Testis (tissue), 3 donors: ENCODE data around the gene HNF1B. TPM values are rescaled to one million over a fixed set of nuclear protein-coding genes. Genes with fewer than 3 reads are reported as not detected.
"Not testable (repeated sequence)": the region's sequence is repeated elsewhere in the genome, so short reads cannot be mapped to it uniquely, and the experiment has no call there.

Source experiments
- DNase-seq: peaks from one replicate; pipeline ENCODE4 v3.0.0-alpha.2; 2019
- H3K27ac ChIP-seq, 2 donors: fragments of 200-600 bp; sonication (generic); one replicate each; pipeline ENCODE4 v1.5.1; 2019
- H3K27me3 ChIP-seq: fragments of 200-600 bp; sonication (generic); one replicate; pipeline ENCODE4 v1.5.1; 2019
- H3K36me3 ChIP-seq: fragments of 200-600 bp; sonication (generic); one replicate; pipeline ENCODE4 v1.5.1; 2017; ENCODE audit warnings: low read depth; ENCODE audit errors: missing control alignments
- H3K4me1 ChIP-seq: fragments of 200-600 bp; sonication (generic); one replicate; pipeline ENCODE4 v1.5.1; 2019
- H3K4me3 ChIP-seq, 2 donors: fragments of 200-600 bp; sonication (generic); one replicate each; pipeline ENCODE4 v1.5.1; 2017 to 2019
- H3K9me3 ChIP-seq: fragments of 200-600 bp; sonication (generic); one replicate; pipeline ENCODE4 v1.5.1; 2017
- POLR2A ChIP-seq: fragments of 450-650 bp; IDR thresholded peaks from one replicate; pipeline ENCODE4 v1.6.1; 2017; ENCODE audit warnings: antibody characterized with exemption, mild to moderate bottlenecking, moderate library complexity
- WGBS, 2 donors: methylation state at CpG; one replicate each; pipeline ENCODE4 v1.1.5; 2018; 5-methylcytosine and 5-hydroxymethylcytosine counted together
- intact Hi-C: fragments of 100-400 bp; cut with DNase I; formaldehyde crosslinking; loops from one replicate; pipeline ENCODE4 v1.15.1; 2023; ENCODE audit warnings: low total_unique reads
- polyA plus RNA-seq: library from polyadenylated mRNA; stranded (reverse); fragments of 350-450 nt; fragmentation: Illumina TruSeq; extraction: RNeasy Lipid Tissue Mini Kit (QIAGEN cat#74804); gene quantifications from one replicate; pipeline ENCODE4 v1.2.3, GENCODE V29; 2014; ENCODE audit warnings: low read depth, low replicate concordance; ENCODE audit not compliant: insufficient read depth
- total RNA-seq, 2 donors: library from RNA; depleted of rRNA; stranded (reverse); fragments of >200 nt; gene quantifications; one replicate each; pipeline ENCODE4 v1.2.3, GENCODE V29; 2016
- TF ChIP-seq, protein P1 (sequence below), 3 experiments: fragments of 450-650 bp in 2 of 3; fragments of 200-600 bp in 1 of 3; sonication (generic) in 1 of 3; IDR thresholded peaks; one replicate each; pipeline ENCODE4 v1.5.1; 2016 to 2019; ENCODE audit warnings: antibody characterized with exemption in 3 of 3, mild to moderate bottlenecking in 2 of 3, moderate library complexity in 1 of 3

HNF1B gene
- total and polyA plus RNA-seq, 3 donors from 2014 or later: 2.9 to 6.3 (median 3.2) TPM

DNA sequence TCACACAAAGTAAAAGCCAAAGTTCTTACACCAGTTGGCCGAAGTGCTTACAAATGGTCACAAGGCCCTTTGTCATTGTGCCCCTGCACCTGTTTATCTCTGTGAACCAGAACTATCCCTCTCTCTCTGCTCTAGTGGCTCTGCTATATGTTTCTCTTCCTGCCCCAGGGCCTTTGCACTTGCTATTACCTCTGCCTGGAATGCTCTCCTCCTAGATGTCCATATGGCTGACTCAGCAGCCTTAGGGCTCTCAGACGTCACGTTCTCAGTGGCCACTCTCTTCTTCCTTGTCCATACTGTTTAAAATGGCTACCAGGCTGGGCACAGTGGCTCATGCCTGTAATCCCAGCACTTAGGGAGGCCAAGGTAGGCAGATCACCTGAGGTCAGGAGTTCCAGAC is 62.9 kb downstream of the HNF1B start:
- Histone ChIP-seq H3K27me3 (no peaks in the 10 kb centered on the region), H3K4me1 (no peaks in the 10 kb centered on the region), H3K36me3 (no peaks in the 10 kb centered on the region), H3K9me3 (no peaks in the 10 kb centered on the region), H3K27ac (no peak overlapping the region), H3K4me3 (no peak overlapping the region)
- WGBS, 2 donors: 80 to 90% methylated on average over 3 of the region's 3 CpGs
- intact Hi-C loops: no loop called here
- TF ChIP-seq POLR2A: no peak
- no peak for DNase-seq

DNA sequence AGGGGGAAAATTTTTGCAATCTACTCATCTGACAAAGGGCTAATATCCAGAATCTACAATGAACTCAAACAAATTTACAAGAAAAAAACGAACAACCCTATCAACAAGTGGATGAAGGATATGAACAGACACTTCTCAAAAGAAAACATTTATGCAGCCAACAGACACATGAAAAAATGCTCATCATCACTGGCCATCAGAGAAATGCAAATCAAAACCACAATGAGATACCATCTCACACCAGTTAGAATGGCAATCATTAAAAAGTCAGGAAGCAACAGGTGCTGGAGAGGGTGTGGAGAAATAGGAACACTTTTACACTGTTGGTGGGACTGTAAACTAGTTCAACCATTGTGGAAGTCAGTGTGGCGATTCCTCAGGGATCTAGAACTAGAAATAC is 64.9 kb downstream of the HNF1B start:
- DNase-seq, H3K9me3 ChIP-seq, intact Hi-C loops, H3K4me1 ChIP-seq, H3K27me3 ChIP-seq, H3K4me3 ChIP-seq, H3K36me3 ChIP-seq, H3K27ac ChIP-seq: not testable (repeated sequence)
- 88 to 93% methylated on average over 1 to 2 of the region's 2 CpGs for WGBS, 2 donors

DNA sequence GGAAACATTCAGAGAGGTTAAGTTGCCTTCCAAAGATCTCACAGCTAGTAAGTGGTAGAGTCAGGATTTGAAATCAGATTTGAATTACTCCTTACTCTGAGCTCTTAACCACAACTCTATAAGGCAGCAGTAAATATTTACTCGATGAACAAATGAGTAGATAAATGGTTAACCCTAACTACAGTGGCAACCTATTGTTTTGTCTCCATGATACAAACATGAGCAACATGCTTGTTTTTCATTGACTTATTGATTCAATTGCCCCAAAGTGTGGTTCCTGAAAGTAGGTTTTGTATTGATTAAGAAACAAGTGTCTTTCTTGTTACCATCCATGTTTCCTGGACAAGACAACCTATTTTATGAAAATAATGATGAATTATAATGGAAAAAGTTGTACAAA is 66.8 kb downstream of the HNF1B start:
- no peak for DNase-seq
- Histone ChIP-seq H3K27me3 (no peaks in the 10 kb centered on the region), H3K27ac (no peak overlapping the region), H3K4me1 (no peaks in the 10 kb centered on the region), H3K36me3 (no peaks in the 10 kb centered on the region), H3K9me3 (no peaks in the 10 kb centered on the region), H3K4me3 (no peak overlapping the region)
- intact Hi-C loops: no loop called here
- TF ChIP-seq POLR2A: no peak
- TF ChIP-seq, protein P1, sequence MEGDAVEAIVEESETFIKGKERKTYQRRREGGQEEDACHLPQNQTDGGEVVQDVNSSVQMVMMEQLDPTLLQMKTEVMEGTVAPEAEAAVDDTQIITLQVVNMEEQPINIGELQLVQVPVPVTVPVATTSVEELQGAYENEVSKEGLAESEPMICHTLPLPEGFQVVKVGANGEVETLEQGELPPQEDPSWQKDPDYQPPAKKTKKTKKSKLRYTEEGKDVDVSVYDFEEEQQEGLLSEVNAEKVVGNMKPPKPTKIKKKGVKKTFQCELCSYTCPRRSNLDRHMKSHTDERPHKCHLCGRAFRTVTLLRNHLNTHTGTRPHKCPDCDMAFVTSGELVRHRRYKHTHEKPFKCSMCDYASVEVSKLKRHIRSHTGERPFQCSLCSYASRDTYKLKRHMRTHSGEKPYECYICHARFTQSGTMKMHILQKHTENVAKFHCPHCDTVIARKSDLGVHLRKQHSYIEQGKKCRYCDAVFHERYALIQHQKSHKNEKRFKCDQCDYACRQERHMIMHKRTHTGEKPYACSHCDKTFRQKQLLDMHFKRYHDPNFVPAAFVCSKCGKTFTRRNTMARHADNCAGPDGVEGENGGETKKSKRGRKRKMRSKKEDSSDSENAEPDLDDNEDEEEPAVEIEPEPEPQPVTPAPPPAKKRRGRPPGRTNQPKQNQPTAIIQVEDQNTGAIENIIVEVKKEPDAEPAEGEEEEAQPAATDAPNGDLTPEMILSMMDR (IDR thresholded peaks at IDR 0.05): no peak
- 97 to 100% methylated on average over 1 of the region's 1 CpG for WGBS, 2 donors

DNA sequence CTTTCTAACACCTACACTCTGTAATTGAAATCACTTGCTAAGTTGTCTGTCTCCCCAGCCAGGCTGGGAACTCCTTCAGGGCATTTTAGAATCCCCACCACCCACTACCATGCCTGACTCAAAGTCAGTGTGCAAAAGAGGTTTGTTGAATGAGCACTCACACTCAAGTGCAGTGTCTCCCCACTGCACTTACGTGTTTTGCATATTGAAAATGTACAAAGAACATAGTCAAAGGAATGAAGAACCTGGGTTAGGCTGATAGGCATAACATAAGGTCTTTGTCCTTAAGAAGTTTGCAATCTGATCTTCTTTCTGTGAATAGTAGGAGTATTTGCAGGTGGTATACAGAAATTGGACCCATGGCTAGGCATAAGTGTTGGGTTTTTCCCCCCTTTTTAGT is 67.8 kb downstream of the HNF1B start:
- H3K27ac ChIP-seq: no peak overlapping the region
- H3K4me1 ChIP-seq: no peaks in the 10 kb centered on the region
- no peaks in the 10 kb centered on the region for H3K27me3 ChIP-seq
- no peak overlapping the region for H3K4me3 ChIP-seq
- 79 to 95% methylated on average over 1 of the region's 1 CpG for WGBS, 2 donors
- no peaks in the 10 kb centered on the region for H3K9me3 ChIP-seq
- TF ChIP-seq, protein P1 (IDR thresholded peaks at IDR 0.05): no peak
- TF ChIP-seq POLR2A: no peak
- intact Hi-C loops: no loop called here
- no peak for DNase-seq
- no peaks in the 10 kb centered on the region for H3K36me3 ChIP-seq

DNA sequence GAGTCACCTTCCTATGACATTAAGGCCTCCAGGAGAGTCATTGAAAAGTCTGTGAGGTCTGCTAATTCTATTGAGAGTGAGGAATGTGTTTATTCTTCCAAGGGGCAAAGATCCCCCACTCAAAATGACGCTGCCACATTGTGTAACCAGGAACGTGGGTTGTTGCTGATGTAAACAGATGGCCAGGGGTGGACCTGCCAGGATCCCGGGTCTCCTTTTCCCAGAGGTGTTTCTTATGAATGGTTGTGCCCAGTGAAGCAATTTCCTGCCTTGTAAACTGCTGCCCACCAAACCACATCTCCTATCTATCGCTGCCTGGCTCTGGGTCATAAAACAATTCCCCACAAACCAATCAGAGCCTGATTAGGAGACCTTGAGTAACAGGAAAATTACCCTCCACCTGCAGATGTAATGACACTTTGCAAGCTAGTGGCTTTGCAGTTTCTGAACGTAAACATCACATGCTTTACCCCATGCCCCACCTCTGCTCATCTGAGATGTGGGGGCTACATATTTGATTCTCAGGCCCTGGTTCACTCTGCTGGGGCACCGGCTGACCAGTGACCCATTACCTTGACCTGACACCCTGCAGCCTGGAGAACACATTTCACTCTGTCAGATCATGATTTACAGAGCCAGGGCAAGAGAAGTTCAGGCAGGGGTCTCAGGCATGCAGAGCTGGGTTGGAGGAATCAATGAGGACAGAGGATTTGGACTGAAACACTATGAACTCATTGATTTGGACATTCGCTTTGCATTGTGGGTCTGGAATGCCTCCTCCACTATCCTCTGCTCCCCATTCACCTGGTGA is 68.5 kb downstream of the HNF1B start:
- Histone ChIP-seq H3K9me3 (no peaks in the 10 kb centered on the region), H3K36me3 (no peaks in the 10 kb centered on the region), H3K4me1 (no peaks in the 10 kb centered on the region), H3K4me3 (no peak overlapping the region), H3K27ac (no peak overlapping the region), H3K27me3 (no peaks in the 10 kb centered on the region)
- DNase-seq: no peak
- TF ChIP-seq POLR2A: no peak
- intact Hi-C loops: no loop called here
- 31 to 60% methylated on average over 7 of the region's 7 CpGs for WGBS, 2 donors

DNA sequence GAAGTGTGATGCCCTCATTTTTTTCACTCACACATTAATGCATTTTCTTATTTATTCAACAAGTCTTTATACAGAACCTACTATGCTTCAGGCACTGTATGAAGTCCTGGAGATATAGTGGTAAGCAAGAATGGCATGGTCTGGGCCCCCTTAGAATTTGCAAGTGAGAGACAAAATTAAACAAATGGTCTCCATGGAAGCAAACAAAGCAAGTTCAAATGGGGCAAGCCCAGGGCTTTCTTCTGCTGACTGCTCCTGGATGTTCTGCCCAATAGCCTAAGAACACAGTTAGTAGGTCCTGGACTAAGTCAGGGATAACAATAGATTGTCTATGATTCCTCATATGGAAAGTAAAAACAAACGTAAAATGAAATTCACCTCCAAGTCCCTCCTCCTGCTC is 70.3 kb downstream of the HNF1B start:
- Histone ChIP-seq H3K4me3 (no peak overlapping the region), H3K4me1 (no peaks in the 10 kb centered on the region), H3K36me3 (no peaks in the 10 kb centered on the region), H3K9me3 (no peaks in the 10 kb centered on the region), H3K27ac (no peak overlapping the region), H3K27me3 (no peaks in the 10 kb centered on the region)
- no peak for DNase-seq
- 66 to 76% methylated on average over 1 of the region's 1 CpG for WGBS, 2 donors
- intact Hi-C loops: no loop called here
- no peak for TF ChIP-seq POLR2A
- TF ChIP-seq, protein P1 (IDR thresholded peaks at IDR 0.05): no peak
